ENCODE measurements around the gene PODXL2.

Gene PODXL2

DNA sequence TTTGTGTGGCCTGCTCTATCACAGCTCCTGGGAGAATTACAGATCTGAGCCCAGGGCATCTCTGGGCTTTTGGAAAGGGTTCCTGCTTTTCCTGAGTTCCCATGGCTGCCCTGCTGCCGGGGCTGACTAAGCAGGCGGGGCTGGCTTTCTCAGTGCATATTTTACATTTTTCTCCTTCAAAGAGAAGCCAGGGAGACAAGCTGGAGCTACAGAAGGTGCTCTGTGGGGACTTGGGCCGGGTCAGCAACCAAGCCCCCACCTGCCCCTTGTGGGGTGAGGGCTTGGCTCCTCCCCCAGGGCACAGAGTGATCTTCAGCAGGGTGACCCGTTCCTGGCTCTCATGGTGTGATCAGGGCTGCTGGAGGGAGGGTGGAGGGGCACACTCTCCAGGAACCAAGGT, 61.1 kb downstream of the PODXL2 start:
- no peak overlapping the region for H3K4me3 ChIP-seq (ENCODE audit: low read length)
- TF ChIP-seq, protein P1, sequence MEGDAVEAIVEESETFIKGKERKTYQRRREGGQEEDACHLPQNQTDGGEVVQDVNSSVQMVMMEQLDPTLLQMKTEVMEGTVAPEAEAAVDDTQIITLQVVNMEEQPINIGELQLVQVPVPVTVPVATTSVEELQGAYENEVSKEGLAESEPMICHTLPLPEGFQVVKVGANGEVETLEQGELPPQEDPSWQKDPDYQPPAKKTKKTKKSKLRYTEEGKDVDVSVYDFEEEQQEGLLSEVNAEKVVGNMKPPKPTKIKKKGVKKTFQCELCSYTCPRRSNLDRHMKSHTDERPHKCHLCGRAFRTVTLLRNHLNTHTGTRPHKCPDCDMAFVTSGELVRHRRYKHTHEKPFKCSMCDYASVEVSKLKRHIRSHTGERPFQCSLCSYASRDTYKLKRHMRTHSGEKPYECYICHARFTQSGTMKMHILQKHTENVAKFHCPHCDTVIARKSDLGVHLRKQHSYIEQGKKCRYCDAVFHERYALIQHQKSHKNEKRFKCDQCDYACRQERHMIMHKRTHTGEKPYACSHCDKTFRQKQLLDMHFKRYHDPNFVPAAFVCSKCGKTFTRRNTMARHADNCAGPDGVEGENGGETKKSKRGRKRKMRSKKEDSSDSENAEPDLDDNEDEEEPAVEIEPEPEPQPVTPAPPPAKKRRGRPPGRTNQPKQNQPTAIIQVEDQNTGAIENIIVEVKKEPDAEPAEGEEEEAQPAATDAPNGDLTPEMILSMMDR (conservative IDR thresholded peaks at IDR 0.05; ENCODE audit: low read depth, low read length) = no peak
- no peak for DNase-seq (ENCODE audit: low read depth)

DNA sequence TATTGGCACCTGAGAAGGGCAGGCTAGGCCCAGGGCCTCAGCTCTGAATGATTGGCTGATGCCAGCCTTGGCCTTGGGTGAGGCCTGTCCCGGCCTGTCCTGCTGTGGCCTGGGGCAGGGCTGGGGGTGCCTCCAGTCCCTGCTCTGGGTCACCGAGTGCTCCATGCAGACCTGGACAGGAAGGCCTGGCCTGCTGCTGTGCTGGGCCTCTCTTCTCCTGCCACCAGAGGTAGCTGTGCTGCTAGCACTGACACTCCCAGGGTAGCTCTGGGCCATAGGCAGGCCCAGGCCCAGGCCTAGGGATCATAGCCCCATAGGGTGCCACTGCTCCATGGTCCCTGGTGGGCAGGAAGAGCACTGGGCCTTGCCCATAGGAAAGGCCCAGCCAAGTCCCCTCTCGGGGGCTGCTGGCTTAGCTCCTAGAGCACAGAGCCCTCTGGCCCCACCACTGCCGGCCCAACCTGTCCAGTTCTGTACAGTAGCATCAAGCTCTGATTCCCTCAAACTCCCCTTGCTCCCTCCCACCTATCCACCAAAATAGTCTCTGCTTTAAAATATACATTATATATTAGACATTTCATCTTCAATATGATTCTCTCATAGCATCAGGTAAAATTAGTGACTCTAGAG, 62.0 kb downstream of the PODXL2 start:
- DNase-seq (ENCODE audit: low read depth) = no peak

DNA sequence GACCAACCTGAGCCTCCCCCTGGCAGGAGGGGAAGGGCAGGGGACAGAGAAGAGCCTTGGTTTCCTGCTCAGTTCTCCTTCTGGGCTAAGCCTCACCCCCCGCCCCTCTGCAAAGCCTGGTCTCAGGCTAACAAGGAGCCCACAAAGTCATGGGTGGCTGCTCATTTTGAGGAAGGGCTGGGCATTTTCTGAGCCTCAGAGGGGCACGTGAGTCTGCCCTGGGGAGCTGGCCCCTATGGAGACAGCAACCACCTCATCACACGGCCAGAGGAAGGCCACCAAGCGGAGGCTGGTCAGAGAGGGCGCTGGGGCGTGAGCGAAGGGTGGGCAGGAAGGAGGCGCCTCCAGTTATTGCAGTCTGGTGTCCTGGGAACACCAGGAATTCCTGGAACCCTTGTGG, 62.5 kb downstream of the PODXL2 start:
- DNase-seq (ENCODE audit: low read depth) = no peak
- TF ChIP-seq, protein P1 (conservative IDR thresholded peaks at IDR 0.05; ENCODE audit: low read depth, low read length) = no peak
- H3K4me3 ChIP-seq (ENCODE audit: low read length) = no peak overlapping the region

More for the DNA sequence above, 62.0 kb downstream of the PODXL2 start:
- H3K4me3 ChIP-seq (ENCODE audit: low read length) = no peak overlapping the region
- TF ChIP-seq, protein P1 (conservative IDR thresholded peaks at IDR 0.05; ENCODE audit: low read depth, low read length) = peak; percentile 90

DNA sequence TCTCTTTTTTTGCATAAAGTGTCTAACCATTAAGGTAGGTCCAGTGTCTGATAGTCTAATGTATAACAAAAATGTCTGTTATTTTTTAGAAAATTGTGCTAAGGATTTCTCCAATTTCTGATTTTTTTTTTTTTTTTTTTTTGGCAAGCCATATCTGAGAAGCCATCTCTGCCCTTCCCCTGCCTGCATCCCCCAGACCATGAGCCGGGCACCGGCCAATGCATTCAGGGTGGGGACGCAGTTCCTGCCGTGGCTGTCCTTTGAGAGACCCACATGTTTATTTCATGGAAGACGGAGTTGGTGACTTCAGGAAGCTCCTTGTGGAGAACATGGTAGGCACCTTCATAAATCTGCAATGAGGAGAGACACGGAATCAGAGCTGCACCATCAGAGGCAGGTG, 63.0 kb downstream of the PODXL2 start:
- TF ChIP-seq, protein P1 (conservative IDR thresholded peaks at IDR 0.05; ENCODE audit: low read depth, low read length) = no peak
- H3K4me3 ChIP-seq (ENCODE audit: low read length) = no peak overlapping the region
- DNase-seq (ENCODE audit: low read depth) = no peak

DNA sequence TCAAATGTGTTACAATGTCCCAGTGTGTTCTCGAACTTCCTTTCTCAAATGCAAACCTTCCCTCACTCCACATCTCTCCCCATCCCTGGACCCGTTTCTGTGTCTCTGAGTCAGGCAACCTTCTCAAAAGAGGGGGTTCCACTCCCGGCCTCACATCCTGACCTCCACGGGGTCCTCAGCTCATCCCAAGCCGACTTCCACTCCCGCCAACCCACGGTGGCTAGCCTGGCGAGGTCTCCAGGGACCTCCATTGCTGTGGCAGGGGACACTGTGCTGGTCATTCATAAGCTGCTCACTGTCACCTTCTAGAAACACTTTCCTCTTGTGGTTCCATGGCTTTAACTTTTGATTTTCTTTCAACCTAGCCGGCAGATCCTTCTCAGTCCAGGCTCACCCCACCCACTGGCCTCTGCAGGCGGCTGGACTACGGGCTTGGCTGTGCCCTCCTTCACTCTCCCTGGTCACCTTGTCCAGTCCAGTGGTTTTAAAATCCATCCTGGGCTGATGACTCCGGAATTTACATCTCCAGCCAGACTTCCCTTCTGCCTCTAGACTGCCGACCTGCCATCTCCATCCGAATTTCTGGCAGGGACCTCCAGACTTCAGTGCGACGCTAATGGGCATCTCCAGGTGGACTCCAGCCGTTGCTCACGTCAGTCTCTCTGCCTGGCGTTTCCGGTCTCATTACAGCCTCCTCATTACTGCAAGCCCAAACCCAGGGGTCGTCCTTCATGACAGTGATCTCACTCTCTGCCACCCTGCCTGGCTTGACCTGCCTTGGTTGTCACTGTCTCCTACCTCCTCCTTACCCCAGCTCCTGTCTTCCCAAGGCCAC, 63.7 kb downstream of the PODXL2 start:
- DNase-seq (ENCODE audit: low read depth) = no peak
- TF ChIP-seq, protein P1 (conservative IDR thresholded peaks at IDR 0.05; ENCODE audit: low read depth, low read length) = no peak
- H3K4me3 ChIP-seq (ENCODE audit: low read length) = no peak overlapping the region

DNA sequence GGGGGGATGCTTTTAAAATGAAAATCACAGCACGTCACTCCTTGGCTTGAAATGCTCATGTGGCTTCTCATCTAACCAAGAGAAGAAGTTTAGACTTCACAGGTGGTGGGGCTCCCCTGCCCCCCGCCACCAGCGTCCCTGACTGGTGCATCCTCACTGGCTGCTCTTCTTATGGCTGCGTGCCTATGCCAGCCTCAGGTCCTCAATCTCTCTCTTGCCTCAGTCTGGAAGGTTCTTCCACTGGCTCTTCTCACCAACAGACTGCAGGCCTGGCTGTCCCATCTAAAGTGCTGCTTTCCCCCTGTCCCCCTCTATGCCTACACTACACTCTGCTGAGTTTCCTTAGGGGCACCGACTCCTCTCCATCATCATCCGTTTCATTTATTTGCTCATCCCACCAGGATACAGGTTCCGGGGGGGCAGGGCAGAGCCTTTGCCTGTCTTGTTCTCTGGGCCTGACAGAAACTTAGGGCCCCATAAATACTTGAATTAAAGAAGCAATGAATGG, 64.4 kb downstream of the PODXL2 start:
- DNase-seq (ENCODE audit: low read depth) = no peak
- no peak overlapping the region for H3K4me3 ChIP-seq (ENCODE audit: low read length)
- TF ChIP-seq, protein P1 (conservative IDR thresholded peaks at IDR 0.05; ENCODE audit: low read depth, low read length) = no peak
